Measurements from ENCODE around the gene GFPT2.

GFPT2 gene

GRCh38 chr5:180350296-180350695, 2.8 kb downstream of the GFPT2 start:
- H3K4me3 ChIP-seq (ENCODE audit: low read length) = no peak overlapping the region

GRCh38 chr5:180349391-180349790, 3.7 kb downstream of the GFPT2 start:
- no peak for TF ChIP-seq ZNF274 (IDR thresholded peaks at IDR 0.05; ENCODE audit: low read depth, low read length)
- H3K4me3 ChIP-seq (ENCODE audit: low read length) = no peak overlapping the region

More at GRCh38 chr5:180350296-180350695, 2.8 kb downstream of the GFPT2 start:
- TF ChIP-seq ZNF274 (IDR thresholded peaks at IDR 0.05; ENCODE audit: low read depth, low read length) = no peak

- no peak for TF ChIP-seq ZNF274 (IDR thresholded peaks at IDR 0.05; ENCODE audit: low read depth, low read length)
- no peak overlapping the region for H3K4me3 ChIP-seq (ENCODE audit: low read length)
Measured at GRCh38 chr5:180348336-180348735, 4.8 kb downstream of the GFPT2 start.

DNA sequence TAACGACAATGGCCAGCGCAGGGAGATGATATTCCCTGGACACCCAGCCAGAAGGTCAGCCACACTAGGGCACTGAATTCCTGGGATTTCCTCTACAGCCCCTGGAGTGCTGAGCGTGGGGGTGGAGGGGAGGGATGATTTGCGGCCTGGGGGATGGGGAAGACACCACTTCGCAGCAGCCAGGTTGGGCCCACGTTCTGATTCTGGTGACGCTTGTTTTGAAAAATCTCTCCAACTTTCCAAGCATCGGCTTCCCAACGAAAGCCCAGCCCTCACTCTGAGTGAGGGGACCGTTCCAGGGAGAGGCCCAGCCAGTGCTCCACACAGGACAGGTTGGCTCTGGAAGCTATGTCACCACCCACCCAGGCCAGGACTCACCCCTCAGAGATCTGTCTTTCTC, 5.4 kb downstream of the GFPT2 start:
- no peak for TF ChIP-seq ZNF274 (IDR thresholded peaks at IDR 0.05; ENCODE audit: low read depth, low read length)
- no peak overlapping the region for H3K4me3 ChIP-seq (ENCODE audit: low read length)

DNA sequence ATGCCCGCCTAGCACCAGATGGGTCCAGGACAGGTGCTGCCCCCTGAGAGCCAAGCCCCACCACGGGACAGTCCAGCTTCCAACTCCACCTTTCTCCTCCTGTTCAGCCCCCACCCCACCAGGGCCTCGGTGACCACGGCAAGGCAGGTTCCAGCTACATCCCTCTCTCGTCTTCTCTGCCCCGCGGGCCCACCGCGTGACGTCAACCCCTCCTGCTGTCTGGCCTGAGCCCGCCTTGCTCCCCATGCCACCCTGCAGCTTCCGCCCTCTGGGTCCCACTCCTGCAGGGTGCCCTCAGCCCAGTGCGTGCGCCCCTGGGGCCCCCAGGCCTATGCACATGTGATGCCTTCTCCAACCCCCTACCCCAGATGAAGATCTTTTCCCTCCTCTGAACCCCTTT, 6.8 kb downstream of the GFPT2 start:
- H3K4me3 ChIP-seq (ENCODE audit: low read length) = no peak overlapping the region
- TF ChIP-seq ZNF274 (IDR thresholded peaks at IDR 0.05; ENCODE audit: low read depth, low read length) = no peak

DNA sequence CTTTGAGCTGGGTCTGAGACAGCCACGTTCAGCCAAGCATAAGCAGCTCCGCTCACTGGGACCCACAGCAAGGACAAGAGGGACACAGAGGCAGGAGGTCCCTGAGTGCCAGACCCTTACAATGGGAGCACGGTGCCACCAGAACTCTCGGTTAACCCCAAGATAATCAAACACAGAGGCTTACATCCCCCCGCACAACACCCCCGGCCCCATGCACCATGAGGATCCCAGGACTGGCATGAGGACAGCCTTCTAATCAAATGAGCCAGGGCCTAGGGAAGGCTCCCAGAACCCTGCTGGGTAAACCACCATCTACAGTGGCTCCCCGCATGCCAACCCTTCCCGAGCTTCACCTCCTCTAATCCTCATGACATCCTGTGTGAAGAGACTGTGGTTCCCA, 7.4 kb downstream of the GFPT2 start:
- no peak overlapping the region for H3K4me3 ChIP-seq (ENCODE audit: low read length)
- TF ChIP-seq ZNF274 (IDR thresholded peaks at IDR 0.05; ENCODE audit: low read depth, low read length) = no peak

DNA sequence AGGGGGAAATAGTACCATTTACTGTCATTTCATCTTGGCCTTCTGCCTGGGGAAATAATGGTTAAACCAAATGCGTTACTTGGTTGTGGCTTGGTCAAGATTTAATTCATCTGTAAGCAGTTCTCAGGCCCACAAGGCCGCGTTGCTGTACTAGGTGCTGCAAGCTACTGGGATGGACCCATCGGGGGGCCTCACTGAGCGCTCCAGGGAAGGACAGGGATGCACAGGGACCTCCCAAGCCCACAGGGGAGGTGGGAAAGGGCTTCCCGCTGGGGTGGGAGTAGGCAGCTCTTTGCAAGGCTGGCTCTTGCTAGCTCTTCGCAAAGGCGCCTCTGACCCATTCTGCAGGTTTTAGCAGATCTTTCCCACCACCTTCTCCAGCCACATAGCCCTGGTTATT, 8.0 kb downstream of the GFPT2 start:
- no peak overlapping the region for H3K4me3 ChIP-seq (ENCODE audit: low read length)
- no peak for TF ChIP-seq ZNF274 (IDR thresholded peaks at IDR 0.05; ENCODE audit: low read depth, low read length)

DNA sequence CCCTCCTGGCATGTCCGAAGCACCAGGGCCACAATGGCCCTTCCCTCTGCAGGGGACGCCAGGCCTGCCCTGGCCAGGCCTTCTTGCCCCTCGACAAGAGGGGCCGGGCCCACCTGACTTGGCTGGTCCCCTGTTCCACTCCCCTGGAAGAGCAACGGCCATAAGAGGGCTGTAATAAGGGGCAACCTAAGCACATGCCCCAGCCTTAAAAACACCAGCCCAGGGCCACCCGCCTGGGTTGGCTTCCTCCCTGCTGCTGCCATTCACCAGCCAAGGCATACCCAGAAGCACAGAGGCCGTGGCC, 8.5 kb downstream of the GFPT2 start:
- no peak for TF ChIP-seq ZNF274 (IDR thresholded peaks at IDR 0.05; ENCODE audit: low read depth, low read length)
- H3K4me3 ChIP-seq (ENCODE audit: low read length) = no peak overlapping the region

DNA sequence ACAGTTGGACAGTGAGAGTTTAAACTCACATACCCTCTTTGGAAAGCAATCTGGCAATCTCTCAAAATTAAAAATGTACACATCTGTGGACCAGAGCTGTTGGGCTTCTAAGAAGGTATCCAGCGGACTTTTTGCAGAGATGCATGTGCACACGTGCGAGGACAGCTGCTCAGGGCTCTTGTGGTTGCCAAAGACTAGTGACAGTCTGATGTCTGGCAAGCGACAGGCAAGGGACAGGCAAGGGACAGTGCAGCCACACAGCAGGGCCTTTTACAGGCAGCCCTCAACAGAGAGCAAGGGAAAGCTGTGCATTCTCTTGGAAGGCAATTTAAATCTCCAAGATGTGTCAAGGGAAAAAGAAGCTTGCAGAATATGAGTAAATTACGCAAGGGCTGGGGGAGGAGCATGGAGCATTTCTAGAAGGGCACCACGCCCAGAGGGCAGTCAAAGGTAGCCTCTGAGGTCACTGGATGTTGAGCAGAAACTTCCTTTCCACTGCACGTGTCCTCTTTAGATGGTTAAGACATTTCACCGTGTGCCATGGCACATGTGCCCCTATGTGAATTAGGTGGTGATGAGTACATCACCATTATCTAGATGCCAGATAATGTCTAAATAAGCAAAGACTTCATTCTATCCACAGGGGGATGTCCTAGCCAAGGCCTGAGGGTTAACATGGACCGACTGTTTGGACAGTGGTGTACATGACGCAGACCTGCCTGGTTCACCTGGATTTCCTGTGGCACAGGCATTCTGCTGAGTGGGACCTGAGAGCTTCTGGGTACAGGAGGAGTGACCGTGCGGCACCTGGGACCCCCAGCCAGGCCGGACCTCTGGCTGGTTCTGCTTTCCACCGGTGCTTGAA, 9.1 kb downstream of the GFPT2 start:
- no peak for TF ChIP-seq ZNF274 (IDR thresholded peaks at IDR 0.05; ENCODE audit: low read depth, low read length)
- H3K4me3 ChIP-seq (ENCODE audit: low read length) = no peak overlapping the region

DNA sequence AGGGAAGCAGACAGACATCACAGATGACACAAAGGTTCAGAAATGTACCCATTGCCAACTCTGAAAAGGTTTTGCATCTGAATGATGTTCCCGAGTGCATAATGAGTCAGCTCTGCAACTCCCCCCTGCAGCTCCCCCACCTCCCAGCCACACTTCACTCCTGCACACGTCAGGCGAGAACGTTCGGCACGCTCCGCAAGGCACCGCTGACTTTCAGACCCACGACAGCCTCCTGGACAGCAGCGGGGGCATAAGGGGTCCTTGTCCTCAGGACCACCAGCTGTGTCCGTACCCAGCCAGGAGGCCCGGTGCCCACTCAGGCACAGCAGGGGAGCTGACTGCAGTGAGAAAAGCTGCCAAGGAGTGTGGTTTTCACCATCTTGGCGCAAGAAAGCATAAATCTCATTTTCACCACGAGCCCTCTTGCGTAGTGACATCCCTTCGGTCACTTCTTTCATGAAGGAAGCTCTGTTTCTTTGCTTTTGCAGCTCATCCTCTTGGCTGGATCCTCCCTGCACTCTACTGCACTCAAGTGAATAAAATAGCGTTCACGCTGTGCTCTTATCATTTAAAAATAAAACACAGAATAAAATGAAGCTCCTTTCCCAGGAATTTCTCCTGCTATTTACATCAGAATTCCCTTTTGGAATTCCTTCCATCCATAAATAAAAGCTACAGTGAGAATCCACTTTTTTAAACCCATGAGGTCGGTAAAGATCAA, 9.9 kb downstream of the GFPT2 start:
- no peak for TF ChIP-seq ZNF274 (IDR thresholded peaks at IDR 0.05; ENCODE audit: low read depth, low read length)
- H3K4me3 ChIP-seq (ENCODE audit: low read length) = no peak overlapping the region

DNA sequence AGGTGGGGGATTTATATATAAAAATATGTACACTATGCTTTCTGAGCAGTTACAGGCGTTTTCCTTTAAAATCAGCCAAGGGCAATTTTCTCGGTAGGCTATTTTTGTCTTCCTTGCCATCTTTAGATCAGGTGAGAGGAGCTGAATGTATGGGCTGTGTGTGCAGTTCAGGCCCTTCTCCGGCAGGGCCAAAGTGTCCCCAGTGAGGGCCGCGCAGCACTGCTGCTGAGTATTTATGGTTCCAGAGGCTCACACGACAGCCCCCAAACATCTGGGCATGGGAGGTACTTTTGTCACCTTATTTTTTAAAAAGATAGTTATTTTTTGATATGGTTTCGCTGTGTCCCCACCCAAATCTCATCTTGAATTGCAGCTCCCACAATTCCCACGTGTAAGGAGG, 11.5 kb downstream of the GFPT2 start:
- TF ChIP-seq ZNF274 (IDR thresholded peaks at IDR 0.05; ENCODE audit: low read depth, low read length) = no peak
- no peak overlapping the region for H3K4me3 ChIP-seq (ENCODE audit: low read length)

GRCh38 chr5:180340856-180341255, 12.3 kb downstream of the GFPT2 start:
- H3K4me3 ChIP-seq (ENCODE audit: low read length) = no peak overlapping the region
- TF ChIP-seq ZNF274 (IDR thresholded peaks at IDR 0.05; ENCODE audit: low read depth, low read length) = no peak

GRCh38 chr5:180339583-180340183, 13.5 kb downstream of the GFPT2 start:
- TF ChIP-seq ZNF274 (IDR thresholded peaks at IDR 0.05; ENCODE audit: low read depth, low read length) = no peak

GRCh38 chr5:180338001-180338707, 15.0 kb downstream of the GFPT2 start:
- no peak for TF ChIP-seq ZNF274 (IDR thresholded peaks at IDR 0.05; ENCODE audit: low read depth, low read length)
- H3K4me3 ChIP-seq (ENCODE audit: low read length) = no peak overlapping the region

More at GRCh38 chr5:180339583-180340183, 13.5 kb downstream of the GFPT2 start:
- H3K4me3 ChIP-seq (ENCODE audit: low read length) = no peak overlapping the region
